Astrocyte of the spinal cord (primary cell): Measurements from ENCODE around the gene ASCL3.
A peak's percentile ranks its signal among the peaks of the same experiment; 100 is the strongest.
"Not testable (repeated sequence)": the region's sequence is repeated elsewhere in the genome, so short reads cannot be mapped to it uniquely, and the experiment has no call there.

ENCODE experiments used
- DNase-seq: peaks from one replicate; pipeline ENCODE4 v3.0.0; 2011; ENCODE audit warnings: low read depth, low spot score
- H3K4me3 ChIP-seq: 2 replicates; pipeline ENCODE4 v1.5.1; 2011; ENCODE audit warnings: low read depth, mild to moderate bottlenecking, low read length, moderate library complexity
- CTCF ChIP-seq: IDR thresholded peaks from 2 replicates; pipeline ENCODE4 v1.5.1; 2012; ENCODE audit warnings: low read depth, mild to moderate bottlenecking, low read length, inconsistent platforms
- in situ Hi-C: cut with HindIII; loops from 2 replicates; pipeline ENCODE4 v1.10.0; 2017; ENCODE audit warnings: low sequenced_read_pairs

Gene ASCL3

GRCh38 chr11:8942518-8943066 is at the start of gene ASCL3:
ASCL3 (minus strand) TSS chr11:8943016; CDS start chr11:8938161, 4,855 bp downstream.
- TF ChIP-seq CTCF: no peak

GRCh38 chr11:8989453-8989852 is 46.6 kb upstream of the ASCL3 start:
- in situ Hi-C loops: no loop called here
- no peak for TF ChIP-seq CTCF
- H3K4me3 ChIP-seq: no peak overlapping the region
- peak; percentile 33 for DNase-seq

More at GRCh38 chr11:8942518-8943066, at the start of gene ASCL3:
- in situ Hi-C loops: no loop called here
- DNase-seq: no peak
- no peak within 1 kb of the TSS for H3K4me3 ChIP-seq

GRCh38 chr11:8988329-8989234 is 45.8 kb upstream of the ASCL3 start:
- peak; percentile 24 for DNase-seq
- TF ChIP-seq CTCF: no peak
- in situ Hi-C loops: no loop called here
- H3K4me3 ChIP-seq: no peak overlapping the region

DNA sequence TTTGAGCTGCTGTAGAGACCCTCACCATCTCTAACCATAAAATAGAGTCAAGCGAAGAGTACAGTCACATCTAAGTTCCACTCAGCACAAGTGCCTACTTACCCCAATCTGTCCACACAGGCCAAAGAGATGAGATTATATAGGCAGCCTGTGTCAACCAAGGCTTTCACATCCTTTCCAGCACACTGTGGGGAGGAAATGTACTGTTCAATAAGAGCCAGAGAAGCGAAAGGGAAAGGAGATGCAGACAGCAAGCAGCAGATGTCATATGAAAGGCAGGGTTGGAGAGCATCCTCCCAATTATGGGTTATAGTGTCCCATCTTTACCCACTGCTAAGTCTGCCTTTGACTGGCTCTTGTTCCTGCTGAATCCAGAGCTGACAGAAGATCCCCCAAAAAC is 44.6 kb upstream of the ASCL3 start:
- no peak overlapping the region for H3K4me3 ChIP-seq
- no peak for TF ChIP-seq CTCF
- in situ Hi-C loops: no loop called here
- DNase-seq: no peak

- in situ Hi-C loops, H3K4me3 ChIP-seq, DNase-seq: not testable (repeated sequence)
Measured at GRCh38 chr11:8986772-8987171, 44.0 kb upstream of the ASCL3 start.

DNA sequence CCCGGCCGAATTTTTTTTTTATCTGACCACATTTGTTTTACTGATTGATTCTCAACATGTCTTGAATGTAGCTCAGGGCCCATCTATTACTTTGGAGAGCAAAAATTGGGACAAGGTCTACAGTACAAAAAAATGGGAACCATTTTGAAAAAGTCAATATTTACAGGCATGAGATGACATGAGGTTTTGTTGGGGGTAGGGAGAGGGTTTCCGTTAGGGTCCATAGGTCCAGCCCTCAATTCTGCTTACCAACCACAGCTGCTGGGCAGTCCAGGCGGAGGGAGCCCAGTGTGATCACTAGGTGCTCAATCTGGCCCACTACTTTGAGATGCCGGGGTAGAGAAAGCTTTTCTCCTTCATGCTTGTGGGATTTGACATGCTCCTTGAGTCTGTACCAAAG is 42.6 kb upstream of the ASCL3 start:
- in situ Hi-C loops: no loop called here
- no peak for TF ChIP-seq CTCF
- no peak for DNase-seq
- no peak overlapping the region for H3K4me3 ChIP-seq

- TF ChIP-seq CTCF: no peak
- in situ Hi-C loops: no loop called here
Measured at GRCh38 chr11:8983552-8983951, 40.7 kb upstream of the ASCL3 start.

More at GRCh38 chr11:8983552-8983951, 40.7 kb upstream of the ASCL3 start:
- DNase-seq: no peak
- H3K4me3 ChIP-seq: no peak overlapping the region
